Stimulated activated CD8-positive, alpha-beta memory T cell treated with anti-CD3 and anti-CD28 coated beads, Interleukin-7, amount 100 ng/mL, for 24 hours (primary cell): ENCODE measurements around the gene TUBB4B.

Experiments
- DNase-seq: peaks from one replicate; pipeline ENCODE4 v3.0.0-alpha.2; 2020; ENCODE audit warnings: low read depth

The TUBB4B gene

DNA sequence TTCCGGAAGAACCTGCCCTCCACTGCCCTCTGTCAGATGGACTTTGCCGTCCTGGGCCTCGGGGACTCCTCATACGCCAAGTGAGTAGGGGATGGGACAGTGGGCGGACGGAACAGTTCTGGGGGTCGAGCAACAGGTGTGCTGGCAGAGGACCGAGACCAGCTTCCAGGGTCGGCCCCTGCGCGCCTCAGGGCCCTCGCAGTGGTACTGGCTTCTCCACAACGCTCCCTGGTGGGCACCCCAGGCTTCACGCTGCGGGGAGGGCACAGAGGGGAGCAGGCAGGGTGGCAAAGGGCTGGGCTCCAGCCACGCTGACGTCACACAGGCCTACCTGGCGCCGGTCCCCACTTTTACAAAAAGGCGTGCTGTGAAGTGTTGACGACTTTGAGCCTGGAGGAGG, 28.6 kb upstream of the TUBB4B start:
- DNase-seq = no peak

DNA sequence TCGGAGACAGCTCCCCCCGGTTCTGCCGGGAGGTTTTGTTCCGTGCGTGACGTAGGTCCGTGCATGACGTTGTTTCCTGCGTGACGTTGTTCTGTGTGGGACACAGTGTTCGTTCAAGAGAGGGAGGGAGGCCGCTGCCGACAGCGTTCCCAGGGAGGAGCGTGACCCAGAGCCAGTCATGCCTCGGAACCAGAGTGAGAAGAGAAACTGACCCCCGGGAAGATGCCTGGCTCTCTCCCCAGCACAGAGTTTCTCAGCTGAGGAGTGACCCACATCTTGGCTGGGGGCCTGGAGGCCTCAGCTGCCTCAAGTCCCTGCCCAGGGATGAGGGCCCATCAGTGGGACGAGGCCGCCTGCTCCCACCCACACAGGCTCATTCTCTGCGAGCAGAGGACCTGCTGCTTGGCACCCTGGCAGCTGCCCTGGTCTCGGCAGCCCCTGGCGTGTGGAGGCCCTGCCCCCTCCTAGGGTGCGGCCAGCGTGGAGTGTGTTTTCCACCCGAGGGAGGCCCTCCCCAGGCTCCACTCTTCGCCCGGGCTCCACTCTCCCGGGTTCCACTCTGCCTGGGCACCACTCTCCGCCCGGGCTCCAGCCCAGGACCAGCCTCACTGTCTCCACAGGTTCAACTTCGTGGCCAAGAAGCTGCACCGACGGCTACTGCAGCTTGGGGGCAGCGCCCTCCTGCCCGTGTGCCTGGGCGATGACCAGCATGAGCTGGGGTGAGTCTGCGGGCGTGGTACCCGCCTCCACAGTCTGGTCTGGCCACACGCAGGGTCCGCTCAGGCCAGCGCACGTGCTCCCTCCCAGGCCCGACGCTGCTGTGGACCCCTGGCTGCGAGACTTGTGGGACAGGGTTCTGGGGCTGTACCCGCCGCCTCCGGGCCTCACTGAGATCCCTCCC, 27.7 kb upstream of the TUBB4B start:
- DNase-seq = no peak

DNA sequence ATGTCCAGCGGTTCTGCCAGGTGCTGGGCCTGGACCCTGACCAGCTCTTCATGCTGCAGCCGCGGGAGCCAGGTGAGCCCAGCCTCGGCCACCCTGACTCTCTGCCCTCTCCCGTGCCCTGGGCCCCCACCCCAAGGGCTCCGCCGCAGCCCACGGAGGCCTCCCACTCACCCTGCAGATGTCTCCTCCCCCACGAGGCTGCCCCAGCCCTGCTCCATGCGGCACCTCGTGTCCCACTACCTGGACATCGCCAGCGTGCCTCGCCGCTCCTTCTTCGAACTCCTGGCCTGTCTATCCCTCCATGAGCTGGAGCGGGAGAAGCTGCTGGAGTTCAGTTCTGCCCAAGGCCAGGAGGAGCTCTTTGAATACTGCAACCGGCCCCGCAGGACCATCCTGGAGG, 26.5 kb upstream of the TUBB4B start:
- no peak for DNase-seq

DNA sequence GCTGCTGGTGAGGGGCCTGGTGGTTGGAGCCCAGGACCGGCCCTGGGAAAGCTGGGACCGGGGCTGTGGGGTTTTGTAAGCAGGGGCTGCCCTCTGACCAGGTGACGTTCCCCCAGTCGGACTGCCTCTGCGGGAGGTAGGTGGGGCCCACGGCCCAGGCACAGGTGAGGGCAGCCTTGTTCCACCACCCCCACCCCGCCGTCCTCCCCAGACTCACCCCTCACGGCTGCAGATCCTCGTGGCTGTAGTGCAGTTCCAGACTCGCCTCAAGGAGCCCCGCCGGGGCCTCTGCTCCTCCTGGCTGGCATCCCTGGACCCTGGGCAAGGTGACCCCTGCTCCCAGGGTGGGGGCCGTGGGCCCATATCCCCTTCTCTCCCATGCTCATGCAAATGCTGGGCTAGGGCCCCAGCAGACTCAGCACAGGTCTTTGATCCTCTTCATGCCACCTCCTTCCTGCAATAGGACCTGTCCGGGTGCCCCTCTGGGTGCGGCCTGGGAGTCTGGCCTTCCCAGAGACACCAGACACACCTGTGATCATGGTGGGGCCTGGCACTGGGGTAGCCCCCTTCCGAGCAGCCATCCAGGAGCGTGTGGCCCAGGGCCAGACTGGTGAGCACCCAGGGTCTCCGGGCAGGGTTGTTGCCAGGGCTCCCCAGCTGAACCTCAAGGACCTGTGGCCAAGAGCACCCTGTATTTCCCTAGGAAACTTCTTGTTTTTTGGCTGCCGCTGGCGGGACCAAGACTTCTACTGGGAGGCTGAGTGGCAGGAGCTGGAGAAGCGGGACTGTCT, 25.7 kb upstream of the TUBB4B start:
- no peak for DNase-seq

DNA sequence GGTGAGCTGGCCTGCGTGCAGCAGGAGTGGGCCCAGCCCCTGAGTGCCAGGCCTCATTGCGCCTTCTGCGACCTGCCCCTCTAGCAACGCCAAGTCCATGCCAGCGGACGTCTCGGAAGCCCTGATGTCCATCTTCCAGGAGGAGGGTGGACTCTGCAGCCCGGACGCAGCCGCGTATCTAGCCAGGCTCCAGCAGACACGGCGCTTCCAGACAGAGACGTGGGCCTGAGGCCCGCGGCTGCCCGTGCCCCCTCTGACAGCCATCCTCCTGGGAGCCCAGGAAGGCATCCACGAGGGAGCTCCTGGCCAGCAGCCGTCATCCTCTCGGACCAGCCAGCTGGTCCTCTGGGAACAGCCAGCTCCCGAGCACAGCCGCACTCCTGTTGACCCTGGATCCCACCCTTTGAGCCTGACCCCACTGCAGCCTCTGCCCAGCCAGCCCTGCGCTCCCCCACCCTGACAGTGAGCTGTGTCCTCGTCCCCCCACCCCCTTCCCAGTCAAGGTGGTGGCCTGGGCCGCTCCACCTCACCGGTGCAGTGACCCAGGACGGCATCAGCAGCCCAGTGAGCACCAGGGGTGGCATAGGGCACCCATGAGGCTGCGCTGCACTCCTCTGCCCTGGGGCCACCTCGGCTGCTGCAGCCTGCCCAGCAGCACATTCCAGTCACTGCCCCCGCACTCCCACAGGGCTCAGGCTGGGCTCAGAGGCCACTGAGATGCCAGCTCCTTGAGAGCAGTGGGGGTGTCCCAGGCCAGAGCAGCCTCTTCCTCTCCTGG, 24.7 kb upstream of the TUBB4B start:
- DNase-seq = no peak

DNA sequence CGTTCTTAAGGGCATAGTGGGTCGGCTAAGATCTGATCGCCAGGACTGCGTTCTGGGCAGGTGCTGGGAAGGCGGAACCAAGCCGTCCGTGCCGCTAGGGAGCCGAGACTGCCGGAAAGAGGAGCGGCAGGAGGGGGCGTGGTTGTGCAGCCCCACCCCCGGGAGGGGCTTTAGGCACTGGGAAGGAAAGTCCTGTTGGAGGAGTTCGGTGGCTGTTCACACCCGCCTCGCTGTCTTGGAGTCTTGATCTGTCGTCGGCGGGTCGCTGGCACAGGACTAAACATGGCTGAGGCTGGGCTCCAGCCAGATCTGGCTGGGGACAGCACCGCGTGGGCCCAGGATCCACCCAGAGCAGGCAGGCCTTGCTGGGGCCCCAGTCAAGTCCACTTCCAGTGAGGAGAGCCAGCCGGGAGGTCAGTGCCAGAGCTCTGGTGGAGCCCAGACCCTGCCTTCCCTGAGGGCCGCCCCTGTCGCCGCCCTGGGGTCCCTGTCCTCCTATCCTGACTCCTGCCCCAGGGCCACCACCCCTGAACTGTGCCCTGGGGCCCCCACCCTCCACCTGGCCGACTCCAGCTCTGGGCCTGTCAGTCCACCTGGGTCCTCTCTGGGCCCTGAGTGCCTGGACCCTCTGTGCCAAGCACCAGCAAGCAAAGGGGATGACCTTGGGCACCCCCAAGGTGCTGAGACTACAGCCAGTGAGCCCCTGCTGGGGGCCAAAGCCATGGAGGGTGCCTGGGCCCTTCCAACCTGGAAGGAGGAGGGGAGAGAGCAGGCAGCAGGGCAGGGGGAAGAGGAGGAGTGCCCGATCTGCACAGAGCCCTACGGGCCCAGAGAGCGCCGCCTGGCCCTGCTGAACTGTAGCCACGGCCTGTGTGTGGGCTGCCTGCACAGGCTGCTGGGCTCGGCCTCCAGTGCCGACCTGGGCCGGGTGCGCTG, 23.5 kb upstream of the TUBB4B start:
- DNase-seq = no peak

DNA sequence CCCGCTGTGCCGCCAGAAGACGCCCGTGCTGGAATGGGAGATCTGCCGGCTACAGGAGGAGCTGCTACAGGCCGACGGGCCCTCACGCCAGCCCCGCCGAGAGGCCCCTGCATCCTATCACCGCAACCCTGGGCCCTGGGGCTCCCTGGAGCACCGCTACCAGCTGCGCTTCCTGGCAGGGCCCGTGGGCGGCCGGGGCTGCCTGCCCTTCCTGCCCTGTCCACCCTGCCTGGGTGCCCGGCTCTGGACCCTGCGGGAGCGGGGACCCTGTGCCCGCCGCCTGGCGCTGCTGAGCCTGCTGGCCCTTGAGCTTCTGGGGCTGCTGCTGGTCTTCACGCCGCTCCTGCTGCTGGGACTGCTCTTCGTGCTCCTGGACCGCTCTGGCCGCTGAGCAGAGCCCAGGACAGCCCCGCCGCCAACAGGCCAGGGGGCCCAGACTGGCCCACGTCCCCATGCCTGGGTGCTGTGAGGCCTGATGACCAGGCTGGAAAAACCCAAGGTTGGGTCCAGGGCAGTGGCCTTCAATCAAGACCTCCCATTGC, 22.8 kb upstream of the TUBB4B start:
- no peak for DNase-seq

DNA sequence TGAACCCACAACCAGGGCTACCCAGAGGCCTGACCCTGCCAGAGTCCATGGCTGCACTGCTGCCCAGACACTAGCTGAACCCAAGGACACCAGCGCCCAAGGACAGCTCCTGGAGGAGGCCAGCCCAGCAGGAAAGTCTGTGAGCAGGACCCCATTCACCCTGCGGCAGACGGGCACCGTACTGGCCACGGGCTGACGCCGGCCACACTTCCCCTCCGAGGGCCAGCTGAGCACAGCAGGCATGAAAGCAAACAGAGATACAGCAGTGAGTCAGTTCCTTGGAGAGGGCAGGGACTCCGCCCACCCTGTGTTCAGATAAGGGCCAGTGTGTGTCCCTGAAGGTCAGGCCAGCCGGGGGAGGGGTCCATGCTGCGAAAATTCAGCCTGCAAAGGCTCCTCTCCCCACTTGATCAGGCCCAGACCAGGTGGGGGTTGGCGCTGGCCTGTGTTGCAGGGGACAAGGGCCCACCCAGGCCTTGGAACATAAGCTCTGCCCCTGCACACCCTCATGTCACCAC, 22.3 kb upstream of the TUBB4B start:
- no peak for DNase-seq

DNA sequence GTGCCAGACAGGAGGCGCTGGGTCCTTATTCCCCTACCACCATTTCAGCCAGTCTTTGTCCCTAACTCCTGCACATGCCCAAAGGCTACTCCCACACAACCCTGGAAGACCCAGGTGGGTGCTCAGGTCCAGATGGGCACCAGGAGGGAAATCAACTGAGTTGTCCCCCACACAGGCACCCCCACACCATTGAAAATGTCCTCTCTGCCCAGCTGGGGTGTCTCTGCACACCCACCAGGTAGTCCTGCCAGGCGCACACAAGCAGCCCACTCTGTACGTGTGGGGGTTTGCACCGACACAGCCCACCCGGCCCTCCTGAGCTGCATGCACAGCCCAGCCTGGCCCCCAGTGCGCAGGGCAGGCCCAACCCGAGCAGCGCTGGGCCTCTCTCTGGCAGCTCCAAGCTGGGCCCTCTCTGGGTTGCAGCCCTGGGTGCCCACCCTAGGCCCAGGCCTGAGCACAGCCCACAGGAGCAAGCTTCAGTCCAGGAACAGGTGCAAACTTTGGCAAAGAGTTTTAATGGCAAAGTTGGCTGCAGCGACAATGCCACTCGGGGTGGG, 21.2 kb upstream of the TUBB4B start:
- no peak for DNase-seq

DNA sequence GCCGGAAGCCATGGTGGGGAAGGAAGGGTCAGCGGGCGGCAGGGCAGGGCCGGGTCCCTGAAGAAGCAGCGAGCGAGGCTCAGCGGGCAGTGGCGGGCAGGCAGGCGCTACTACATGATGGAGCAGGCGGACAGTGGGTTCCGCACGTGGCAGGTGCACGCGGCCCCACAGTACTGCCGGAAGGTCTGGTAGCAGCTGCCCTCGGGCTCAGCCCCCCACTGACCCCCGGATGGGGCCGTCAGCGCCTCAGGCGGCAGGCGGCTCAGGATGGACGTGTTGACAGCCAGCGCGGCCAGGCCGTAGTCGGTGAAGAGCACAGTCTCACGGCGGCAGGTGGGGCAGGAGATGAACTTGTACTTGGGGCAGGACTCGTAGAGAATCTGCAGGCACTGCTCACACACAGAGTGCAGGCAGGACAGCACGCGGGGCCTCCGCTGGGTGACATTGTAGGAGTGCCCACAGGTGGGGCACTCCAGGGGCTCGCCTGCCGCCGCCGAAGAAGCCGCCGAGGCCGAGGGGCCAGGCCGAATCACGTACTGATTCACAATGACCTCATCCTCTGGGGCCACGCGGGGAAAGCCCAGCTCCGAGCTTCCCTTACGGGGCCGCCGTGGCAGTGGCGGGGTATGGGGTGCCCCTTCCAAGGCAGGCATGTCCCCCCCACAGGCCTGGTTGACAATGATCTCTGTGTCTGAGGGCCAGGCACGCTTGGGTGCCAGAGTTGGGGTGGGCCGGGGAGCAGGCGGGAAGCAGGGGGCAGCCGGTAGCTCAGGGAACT, 20.6 kb upstream of the TUBB4B start:
- DNase-seq = no peak

DNA sequence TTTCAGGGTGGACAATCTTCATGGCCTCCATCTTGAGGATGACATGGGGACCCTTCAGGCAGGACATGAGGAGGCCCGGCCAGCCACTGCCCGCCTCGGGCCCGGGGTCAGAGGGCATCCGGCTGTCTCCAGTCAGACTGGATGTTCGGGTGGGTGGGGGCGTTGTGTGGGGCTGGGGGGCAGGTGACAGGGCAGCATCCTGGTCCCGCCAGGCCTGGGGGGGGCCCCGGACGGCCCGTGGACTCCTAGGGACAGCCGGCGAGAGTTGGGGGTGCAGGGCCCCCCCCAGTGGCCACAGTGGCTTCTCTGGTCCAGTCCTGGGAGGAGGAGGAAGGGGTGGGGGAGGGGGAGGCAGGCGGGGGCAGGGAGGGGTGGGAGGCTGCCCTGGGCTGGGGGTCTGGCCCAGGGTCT, 20.0 kb upstream of the TUBB4B start:
- no peak for DNase-seq

DNA sequence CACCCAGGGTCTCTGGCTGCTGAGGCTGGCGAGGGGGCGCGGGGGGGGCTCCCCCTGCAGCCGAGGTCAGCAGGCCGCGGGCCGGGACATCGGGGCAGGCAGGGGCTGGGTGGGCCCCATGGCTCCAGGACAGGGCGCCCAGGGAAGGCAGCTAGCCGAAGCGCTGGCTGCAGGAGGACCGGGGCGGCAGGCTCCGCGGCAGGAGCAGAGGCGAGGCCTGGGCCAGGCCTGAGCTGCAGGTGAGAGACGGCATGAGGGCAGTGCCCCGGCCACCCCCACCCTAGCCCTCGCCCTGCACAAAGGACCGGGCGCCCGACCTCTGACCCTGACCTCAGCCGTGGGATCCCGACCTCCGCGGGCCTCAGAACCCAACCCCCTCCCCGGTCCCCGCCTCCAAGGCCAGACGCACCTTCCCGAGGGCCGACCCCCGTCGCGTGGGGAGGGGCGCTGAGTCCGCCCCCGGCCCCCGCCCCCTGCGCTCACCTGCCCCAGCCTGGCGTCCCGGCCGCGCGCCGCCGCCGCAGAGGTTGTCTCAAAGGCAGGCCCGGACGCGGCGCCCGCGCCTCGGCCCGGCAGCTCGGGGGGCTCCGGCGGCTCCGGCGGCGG, 19.5 kb upstream of the TUBB4B start:
- no peak for DNase-seq

DNA sequence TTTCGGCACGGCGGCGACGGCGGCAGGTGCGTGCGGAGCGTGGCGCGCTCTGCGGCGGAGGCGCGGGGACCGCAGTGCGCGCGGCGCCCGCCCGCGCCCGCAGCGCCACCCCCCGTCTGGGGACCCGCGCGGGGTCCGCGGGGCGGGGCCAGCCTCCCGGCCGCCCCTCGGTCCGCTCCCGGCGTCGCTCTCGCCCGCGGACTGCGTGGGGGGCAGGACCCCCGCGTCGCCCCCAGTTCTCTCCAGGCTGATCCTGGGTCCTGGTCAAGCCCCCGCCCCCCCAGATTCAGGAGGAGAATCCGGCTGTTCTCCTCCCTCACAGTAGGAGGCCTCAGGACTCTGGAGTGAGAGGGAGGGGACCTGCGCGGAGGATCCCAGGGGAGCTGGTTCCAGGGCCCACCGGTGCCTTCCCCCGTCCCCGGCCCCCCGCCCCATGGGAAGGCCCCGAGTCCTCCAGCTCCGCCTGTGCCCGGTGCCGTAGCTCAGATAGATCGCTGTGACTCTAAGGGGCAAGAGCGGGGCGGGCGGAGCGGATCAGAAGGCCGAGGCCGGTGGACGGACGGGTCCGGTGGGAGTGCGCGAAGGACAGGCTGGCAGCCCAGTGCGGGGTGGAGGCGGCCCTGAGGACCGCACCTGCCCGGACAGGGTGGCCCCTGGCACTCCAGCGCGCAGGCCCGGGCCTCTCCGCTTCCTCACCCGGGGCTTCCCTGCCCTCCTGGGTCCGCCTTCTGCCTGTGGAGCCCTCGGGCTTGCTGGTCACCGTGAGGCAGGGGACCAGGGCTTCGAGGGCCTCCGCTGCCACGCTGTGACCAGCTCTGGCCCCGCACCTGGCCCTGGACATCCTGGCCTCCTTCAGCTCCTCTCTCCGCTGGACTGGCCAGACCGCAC, 18.7 kb upstream of the TUBB4B start, which contains the start of gene RNF208:
TSS of gene RNF208 (minus strand) at position 51 of the 888 bp plus-strand sequence. CDS start 1,028 bp downstream, outside the sequence.
- DNase-seq = no peak

DNA sequence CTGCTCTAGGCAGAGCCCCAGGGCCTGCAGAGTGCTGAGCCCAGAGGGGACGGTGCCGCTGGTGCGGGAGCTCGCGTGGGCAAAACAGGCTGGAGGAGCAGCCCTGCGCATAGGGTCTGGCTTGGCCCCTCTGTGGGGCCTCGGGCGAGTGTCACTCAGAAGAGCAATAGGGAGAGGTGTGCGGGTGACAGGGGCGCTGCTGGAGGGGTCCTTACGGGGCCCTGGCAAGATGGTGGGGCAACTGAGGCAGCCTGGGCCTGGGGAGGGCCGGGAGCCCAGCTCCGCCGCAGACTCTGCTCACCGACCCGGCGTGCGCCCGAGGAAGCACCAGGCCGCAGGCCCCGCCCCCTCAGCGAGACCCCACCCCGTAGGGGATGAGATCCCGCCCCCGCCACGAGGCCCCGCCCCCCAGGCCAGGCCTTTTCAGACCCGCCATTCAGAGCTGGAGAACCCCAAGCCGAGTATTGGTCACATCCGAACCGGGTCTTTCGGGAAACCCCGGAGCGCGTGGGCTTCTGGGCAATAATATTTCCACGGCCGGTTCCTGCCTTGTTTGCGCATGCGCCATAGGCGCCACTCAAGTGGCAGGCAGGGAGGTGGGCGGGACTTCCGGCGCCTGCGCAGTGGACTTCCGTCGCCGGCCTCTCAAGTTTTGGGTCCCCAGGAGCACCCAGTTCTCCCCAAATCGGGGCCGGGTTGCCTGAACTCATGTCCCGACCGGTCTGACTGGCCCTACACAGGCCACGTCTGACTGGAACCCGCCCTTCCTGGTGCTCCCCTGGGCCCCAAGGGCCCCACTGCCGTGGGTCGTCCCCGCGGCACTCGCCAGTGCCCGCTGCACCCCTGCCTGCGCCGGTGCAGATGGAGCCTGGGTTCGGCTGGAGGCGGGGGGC, 17.8 kb upstream of the TUBB4B start:
- DNase-seq = peak; percentile 97

DNA sequence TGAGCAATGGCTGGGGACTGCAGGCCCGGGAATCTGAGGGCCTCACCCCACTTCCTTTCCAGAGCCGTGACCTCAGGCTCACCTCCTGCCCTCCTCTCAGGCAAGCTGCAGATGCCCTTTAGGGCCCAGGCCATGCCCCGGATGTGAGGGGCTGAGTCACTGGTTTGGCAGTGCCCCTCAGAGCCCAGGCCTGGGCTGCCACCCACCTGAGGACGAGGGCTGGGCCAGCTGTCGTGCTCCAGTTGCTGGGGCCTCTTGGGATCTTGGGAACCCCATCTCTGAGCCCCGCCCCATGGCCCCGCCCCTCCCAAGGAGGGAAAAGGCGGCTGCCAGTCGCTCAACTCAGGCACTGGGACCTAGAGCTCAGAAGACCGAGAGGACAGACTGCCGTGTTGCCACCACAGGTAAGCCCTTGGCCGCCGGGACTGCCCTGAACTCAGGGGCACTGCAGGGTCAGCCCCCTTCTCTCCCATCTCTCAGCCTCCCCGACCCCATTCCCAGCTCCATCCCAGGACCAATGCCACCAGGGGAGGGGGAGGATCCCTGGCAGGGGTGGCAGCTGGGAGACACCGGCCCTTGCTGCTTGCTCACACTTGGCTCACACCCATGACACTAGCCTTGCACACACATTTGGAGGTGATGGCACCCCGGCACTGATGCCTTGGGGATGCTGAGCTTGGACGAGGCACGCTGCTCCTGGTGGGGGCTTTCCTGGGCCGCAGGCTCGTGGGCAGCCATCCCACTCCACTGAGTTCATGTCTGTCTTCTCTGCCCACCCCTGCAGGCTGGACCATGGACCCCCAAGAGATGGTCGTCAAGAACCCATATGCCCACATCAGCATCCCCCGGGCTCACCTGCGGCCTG, 16.0 kb upstream of the TUBB4B start, which contains the start of gene CYSRT1:
TSS of gene CYSRT1 (plus strand) at position 345 of the 865 bp plus-strand sequence. CDS start at position 793, 448 bp downstream.
- DNase-seq = no peak
